ENCODE results near the gene DCC.

DCC gene

DNA sequence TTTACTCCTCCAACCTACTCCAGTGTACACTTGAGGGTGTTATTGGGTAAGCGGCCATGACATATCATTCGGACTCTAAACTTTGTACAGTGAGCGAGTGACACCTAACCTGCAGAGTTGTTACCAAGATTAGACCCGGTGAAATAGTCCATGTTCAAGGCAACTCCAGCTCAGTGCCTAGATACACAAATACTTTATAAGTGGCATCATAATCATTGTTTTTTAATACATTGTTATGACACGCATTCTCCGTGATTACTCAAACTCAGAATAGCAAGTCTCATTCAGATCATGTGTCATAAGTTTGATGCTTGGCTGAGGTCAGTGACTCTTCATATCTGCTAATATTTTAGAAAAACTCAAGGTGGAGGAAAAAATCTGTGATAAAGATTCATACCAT lies 597.8 kb downstream of the DCC start:
- DNase-seq = no peak

GRCh38 chr18:52945552-52945951 lies 605.6 kb downstream of the DCC start:
- no peak for DNase-seq

- DNase-seq = no peak
Measured at GRCh38 chr18:52948868-52949444, 609.0 kb downstream of the DCC start.

- DNase-seq = no peak
Measured at GRCh38 chr18:52950155-52950554, 610.2 kb downstream of the DCC start.

- no peak for DNase-seq
Measured at GRCh38 chr18:52953387-52953786, 613.4 kb downstream of the DCC start.

DNA sequence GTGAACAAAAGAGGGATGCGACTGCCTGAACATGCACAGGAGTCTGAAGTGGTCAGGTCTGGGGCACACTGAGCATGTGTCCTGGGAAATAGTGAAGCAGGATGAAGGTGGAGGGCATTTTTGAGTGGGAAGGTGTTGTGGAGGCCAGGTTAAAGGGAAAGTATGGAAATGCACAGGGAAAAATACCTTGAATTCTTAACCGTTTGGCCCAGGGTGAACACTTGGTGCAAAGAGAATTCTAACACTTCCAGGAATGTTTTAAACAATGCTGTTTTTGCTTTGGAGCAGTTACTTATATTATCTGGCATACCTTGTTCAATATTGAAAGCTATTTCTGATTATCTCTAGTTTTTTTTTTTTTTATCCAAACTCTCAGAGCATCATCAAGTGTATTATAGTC lies 623.5 kb downstream of the DCC start:
- DNase-seq = no peak

GRCh38 chr18:52970686-52971085 lies 630.7 kb downstream of the DCC start:
- DNase-seq = no peak

DNA sequence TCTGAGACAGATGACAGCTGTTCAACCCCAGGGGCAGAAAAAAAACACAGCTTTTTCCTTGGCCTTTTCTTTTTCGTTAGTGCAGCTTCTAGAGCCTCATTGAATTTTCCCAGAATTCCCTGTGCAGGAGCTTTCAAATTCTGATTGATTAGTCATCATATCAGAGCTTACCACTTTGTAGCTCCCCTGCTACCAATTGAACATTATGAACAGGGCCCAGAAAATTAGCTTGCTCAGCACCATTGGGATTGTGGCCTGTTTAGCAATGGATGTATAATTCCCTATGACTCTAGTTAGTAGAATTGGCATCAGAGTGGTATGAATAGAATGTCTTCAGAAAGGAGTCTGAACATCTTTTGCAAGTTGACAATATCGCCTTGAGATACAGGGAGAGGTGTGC lies 631.1 kb downstream of the DCC start:
- DNase-seq = no peak

GRCh38 chr18:52979892-52980291 lies 639.9 kb downstream of the DCC start:
- DNase-seq = no peak

DNA sequence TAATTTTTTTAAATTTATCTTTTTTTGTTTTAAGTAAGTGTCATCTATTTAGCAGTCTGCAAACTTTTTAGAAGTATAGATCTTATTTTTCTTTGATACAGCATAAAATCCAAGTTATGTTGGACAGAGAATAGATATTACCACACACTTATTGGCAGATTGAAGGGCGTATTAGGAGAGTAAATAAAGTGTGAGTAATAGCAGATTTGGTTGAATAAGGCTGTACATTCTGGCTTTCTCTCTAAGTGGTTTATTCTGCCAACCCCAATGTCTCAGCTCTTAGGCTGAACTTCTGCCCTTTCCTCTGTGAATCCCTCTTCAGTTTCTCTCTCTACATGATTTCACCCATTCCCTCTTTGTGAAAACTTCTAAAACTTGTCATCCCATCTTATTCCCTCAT lies 651.2 kb downstream of the DCC start:
- DNase-seq = no peak

GRCh38 chr18:52992041-52992440 lies 652.0 kb downstream of the DCC start:
- peak; percentile 13 to 71 for DNase-seq

GRCh38 chr18:52995875-52996274 lies 655.9 kb downstream of the DCC start:
- no peak for DNase-seq

DNA sequence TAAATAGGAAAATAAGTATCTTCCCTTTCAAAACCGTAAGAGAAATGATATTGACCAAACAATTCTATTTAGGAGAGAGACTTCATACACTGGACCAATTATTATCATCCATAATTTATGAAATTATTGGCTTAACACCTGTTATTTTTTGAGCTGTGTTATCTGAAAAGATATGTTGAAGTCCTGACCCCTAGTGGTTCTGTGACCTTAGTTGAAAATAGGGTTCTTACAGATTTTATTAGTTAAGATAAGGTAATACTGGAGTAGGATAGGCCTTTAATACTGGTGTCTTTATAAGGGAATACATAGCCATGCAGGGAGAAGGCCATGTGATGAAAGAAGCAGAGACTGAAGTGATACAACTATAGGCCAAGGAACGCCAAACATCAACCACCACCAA lies 659.6 kb downstream of the DCC start:
- DNase-seq = peak in 1 of 2 experiments; percentile 27

- peak; percentile 20 to 77 for DNase-seq
Measured at GRCh38 chr18:53004798-53005197, 664.8 kb downstream of the DCC start.

DNA sequence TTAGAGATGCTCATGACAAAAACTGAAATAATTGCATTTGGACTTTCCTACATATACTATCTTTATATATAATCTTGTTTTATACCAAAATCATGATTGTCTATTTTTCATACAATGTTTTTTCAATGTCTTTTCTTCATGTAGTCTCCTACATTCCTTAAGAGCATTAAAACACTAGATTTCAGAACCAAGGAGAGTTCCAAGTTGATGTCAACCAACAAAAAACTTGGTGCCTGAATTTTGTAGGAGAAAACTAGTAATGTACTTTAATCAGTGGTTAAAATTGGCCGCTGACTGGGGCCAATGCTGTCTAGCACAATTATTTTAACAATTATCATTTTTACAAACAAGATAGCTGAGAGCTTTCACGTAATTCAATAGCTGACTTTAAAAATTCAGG lies 678.8 kb downstream of the DCC start:
- no peak for DNase-seq

GRCh38 chr18:53025247-53025646 lies 685.2 kb downstream of the DCC start:
- no peak for DNase-seq

GRCh38 chr18:53028565-53028964 lies 688.6 kb downstream of the DCC start:
- DNase-seq = no peak

- DNase-seq = no peak
Measured at GRCh38 chr18:53033128-53033527, 693.1 kb downstream of the DCC start.

GRCh38 chr18:53038608-53039007 lies 698.6 kb downstream of the DCC start:
- DNase-seq = no peak

GRCh38 chr18:53040286-53040685 lies 700.3 kb downstream of the DCC start:
- DNase-seq = no peak

DNA sequence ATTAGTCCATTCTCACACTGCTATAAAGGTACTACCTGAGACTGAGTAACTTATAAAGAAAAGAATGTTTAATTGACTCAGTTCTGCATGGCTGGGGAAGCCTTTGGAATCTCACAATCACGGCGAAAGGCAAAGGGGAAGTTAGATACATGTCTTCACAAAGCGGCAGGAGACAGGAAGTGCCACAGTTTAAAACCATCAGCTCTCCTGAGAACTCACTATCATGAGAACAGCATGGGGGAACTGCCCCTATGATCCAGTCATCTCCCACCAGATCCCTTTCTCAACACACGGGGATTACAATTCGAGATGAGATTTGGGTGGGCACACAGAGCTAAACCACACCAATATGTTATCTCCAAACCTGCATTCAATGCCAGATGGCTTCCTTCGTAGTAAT lies 716.1 kb downstream of the DCC start:
- no peak for DNase-seq

DNA sequence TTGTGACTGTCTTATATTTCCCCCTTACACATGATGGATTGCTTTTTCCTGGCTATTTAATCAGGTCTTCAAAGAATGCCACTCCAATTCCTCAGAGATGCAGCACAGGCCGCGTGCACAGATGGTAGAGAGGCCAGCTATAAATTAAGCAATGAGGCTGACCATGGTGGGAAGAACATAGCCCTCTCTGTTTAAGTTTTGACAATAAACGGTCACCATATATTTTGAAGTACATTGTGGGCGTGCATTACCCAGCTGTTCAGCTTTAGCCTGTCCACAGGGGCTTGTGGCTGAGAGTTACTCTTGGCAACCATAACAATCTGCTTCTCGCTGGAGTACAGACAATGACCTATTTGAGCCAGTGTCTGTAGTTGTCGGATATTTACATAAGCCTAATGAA lies 730.8 kb downstream of the DCC start:
- DNase-seq = peak in 1 of 2 experiments; percentile 44

DNA sequence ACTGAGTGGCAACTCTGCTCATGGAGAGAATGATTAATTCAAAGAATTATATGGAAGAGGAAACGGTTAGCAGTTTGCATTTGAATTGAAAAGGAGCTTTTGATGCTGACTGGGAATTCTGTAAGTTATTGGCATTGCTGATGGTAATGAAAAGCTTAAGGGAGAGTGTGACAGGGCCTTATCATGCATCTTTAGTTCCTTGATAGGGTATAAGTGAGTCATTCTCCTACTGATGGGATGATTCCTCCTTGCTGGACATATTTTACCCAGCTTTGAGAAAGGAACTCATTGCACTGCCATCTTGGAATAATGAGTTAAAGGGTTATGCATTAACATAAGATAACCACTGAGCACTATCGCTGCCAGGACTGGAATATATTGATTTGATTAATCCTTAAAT lies 740.7 kb downstream of the DCC start:
- DNase-seq = no peak

GRCh38 chr18:53093636-53094035 lies 753.6 kb downstream of the DCC start:
- DNase-seq = no peak

DNA sequence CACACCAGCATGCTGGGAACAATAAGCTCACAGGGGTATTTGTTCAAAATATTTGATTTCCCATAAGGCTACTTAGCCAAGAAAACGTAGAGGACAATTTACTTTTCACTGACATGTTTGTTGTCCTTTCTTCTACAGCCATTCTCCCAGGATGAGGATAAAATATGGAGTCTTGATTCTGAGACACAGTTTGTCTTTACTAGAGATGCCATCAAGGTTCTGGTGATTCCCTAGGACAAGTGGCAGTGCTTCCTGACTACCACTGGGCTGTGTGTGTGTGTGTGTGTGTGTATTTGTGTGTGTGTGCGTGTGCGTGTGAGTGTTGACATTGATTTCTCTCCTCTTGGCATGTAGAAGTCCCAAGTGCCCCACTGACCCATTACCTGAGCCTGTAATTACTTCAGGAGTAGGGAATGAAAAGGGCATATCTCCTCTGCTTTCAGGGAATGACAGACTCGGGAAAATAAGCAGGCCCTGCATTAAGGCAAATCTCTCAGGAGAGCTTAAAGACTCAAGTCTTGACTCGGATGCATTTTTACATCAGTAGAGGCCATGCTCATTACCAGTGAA lies 761.6 kb downstream of the DCC start:
- DNase-seq = no peak
